Progenitor cell of endocrine pancreas (in vitro differentiated cells): ENCODE measurements around the gene GPN2. TPM values are rescaled to one million over a fixed set of nuclear protein-coding genes. Genes with fewer than 3 reads are reported as not detected.

Experiments
- total RNA-seq: library from RNA; stranded (reverse); gene quantifications from 2 replicates; pipeline ENCODE4 v1.2.1, GENCODE V29; 2021

GPN2 gene
- total RNA-seq, 1 donor from 2014 or later, result 37.4 TPM

Other genes with a start within 250 kb of the GPN2 start
- 174 and 186 TPM in 2 replicates for gene ARID1A, start 194.3 kb downstream of the GPN2 start, total RNA-seq
- gene PIGV, start 102.3 kb downstream of the GPN2 start, total RNA-seq, result 10.2 and 12.1 TPM in 2 replicates
- 22.9 and 26.1 TPM in 2 replicates for gene ZDHHC18, start 63.6 kb downstream of the GPN2 start, total RNA-seq
- gene SFN, start 27.1 kb downstream of the GPN2 start, total RNA-seq, result 0.36 and 0.44 TPM in 2 replicates
- 21.2 and 23.9 TPM in 2 replicates for gene GPATCH3, start 10.2 kb upstream of the GPN2 start, total RNA-seq
- gene NR0B2, start 23.7 kb upstream of the GPN2 start, total RNA-seq, result 10.3 and 11.9 TPM in 2 replicates
- 93.5 and 101 TPM in 2 replicates for gene NUDC, start 31.5 kb upstream of the GPN2 start, total RNA-seq
- 22.2 and 26.1 TPM in 2 replicates for gene KDF1, start 70.2 kb upstream of the GPN2 start, total RNA-seq
- 48.8 and 49.3 TPM in 2 replicates for gene TRNP1, start 103.4 kb upstream of the GPN2 start, total RNA-seq
- gene TENT5B, start 122.6 kb upstream of the GPN2 start, total RNA-seq, result 5.1 and 5.7 TPM in 2 replicates